Measurements from ENCODE around the gene NYNRIN. TPM values are rescaled to one million over a fixed set of nuclear protein-coding genes. Genes with fewer than 3 reads are reported as not detected.
A peak's percentile ranks its signal among the peaks of the same experiment; 100 is the strongest.

NYNRIN gene
- total RNA-seq, 2 donors from 2014 or later = 6.0 to 10.1 TPM

DNA sequence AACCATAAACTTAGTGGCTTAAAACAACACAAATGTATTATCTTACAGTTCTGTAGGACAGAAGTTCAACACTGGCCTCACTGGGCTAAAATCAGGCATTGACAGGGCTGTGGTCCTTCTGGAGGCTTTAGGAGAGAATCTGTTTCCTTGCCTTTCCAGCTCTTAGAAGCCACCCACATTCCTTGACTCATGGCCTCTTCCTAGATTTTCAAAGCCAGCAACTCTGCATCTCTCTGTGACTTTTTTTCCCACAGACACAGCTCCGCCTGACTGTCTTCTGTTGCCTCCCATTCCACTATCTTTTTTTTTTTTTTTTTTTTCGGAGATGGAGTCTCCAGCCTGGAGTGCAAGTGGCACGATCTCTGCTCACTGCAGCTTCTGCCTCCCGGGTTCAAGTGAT is 42.6 kb upstream of the NYNRIN start:
- no peaks in the 10 kb centered on the region for H3K27me3 ChIP-seq
- H3K4me1 ChIP-seq = no peaks in the 10 kb centered on the region
- no peak overlapping the region for H3K27ac ChIP-seq
- TF ChIP-seq, protein P1, sequence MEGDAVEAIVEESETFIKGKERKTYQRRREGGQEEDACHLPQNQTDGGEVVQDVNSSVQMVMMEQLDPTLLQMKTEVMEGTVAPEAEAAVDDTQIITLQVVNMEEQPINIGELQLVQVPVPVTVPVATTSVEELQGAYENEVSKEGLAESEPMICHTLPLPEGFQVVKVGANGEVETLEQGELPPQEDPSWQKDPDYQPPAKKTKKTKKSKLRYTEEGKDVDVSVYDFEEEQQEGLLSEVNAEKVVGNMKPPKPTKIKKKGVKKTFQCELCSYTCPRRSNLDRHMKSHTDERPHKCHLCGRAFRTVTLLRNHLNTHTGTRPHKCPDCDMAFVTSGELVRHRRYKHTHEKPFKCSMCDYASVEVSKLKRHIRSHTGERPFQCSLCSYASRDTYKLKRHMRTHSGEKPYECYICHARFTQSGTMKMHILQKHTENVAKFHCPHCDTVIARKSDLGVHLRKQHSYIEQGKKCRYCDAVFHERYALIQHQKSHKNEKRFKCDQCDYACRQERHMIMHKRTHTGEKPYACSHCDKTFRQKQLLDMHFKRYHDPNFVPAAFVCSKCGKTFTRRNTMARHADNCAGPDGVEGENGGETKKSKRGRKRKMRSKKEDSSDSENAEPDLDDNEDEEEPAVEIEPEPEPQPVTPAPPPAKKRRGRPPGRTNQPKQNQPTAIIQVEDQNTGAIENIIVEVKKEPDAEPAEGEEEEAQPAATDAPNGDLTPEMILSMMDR (IDR thresholded peaks at IDR 0.05) = no peak
- no peaks in the 10 kb centered on the region for H3K9me3 ChIP-seq
- H3K4me3 ChIP-seq = no peak overlapping the region
- no peaks in the 10 kb centered on the region for H3K36me3 ChIP-seq
- DNase-seq (ENCODE audit: low spot score) = no peak

DNA sequence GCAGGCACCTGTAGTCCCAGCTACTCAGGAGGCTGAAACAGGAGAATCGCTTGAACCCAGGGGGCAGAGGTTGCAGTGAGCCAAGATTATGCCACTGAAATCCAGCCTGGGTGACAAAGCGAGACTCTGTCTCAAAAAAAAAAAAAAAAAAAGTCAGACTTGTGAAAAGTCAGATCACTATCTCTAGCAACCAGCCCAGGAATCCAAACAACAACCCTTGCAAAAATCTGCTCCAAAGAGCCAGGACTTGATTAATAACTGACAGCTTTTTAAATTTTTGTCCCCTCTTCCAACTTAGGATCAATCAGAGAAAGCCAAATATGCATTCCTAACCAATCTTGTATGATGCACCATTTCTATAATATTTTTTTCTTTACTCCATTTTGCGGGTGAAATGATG is 38.5 kb upstream of the NYNRIN start:
- TF ChIP-seq, protein P1 (IDR thresholded peaks at IDR 0.05) = no peak
- H3K4me1 ChIP-seq = peaks cover 0 to 2% of the 10 kb centered on the region in 2 donors
- no peak overlapping the region for H3K27ac ChIP-seq
- no peaks in the 10 kb centered on the region for H3K9me3 ChIP-seq
- H3K4me3 ChIP-seq = no peak overlapping the region
- no peaks in the 10 kb centered on the region for H3K36me3 ChIP-seq
- DNase-seq (ENCODE audit: low spot score) = no peak
- no peaks in the 10 kb centered on the region for H3K27me3 ChIP-seq

DNA sequence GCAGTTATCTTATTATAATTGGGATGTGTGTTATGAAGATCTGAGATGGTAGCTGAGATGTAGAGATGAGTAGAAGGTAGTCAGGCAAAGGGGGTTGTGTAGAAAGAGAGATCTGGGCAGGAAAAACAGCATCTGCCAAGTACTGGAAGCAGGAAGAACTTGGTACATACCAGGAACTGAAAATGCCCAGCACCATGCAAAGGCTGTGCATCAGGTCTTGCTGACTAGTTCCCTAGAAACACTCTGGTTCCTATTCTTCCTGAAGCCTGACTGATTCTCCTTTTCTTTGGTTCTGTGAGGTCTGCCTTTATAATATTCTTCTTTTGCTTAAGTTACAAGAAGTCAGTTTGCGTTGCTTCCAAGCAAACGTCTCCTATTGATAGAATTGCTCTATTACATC is 37.5 kb upstream of the NYNRIN start:
- Histone ChIP-seq H3K27me3 (no peaks in the 10 kb centered on the region), H3K4me3 (no peak overlapping the region), H3K4me1 (peaks cover 0 to 12% of the 10 kb centered on the region in 2 donors), H3K36me3 (no peaks in the 10 kb centered on the region), H3K27ac (no peak overlapping the region), H3K9me3 (no peaks in the 10 kb centered on the region)
- TF ChIP-seq, protein P1 (IDR thresholded peaks at IDR 0.05) = no peak
- DNase-seq (ENCODE audit: low spot score) = no peak

DNA sequence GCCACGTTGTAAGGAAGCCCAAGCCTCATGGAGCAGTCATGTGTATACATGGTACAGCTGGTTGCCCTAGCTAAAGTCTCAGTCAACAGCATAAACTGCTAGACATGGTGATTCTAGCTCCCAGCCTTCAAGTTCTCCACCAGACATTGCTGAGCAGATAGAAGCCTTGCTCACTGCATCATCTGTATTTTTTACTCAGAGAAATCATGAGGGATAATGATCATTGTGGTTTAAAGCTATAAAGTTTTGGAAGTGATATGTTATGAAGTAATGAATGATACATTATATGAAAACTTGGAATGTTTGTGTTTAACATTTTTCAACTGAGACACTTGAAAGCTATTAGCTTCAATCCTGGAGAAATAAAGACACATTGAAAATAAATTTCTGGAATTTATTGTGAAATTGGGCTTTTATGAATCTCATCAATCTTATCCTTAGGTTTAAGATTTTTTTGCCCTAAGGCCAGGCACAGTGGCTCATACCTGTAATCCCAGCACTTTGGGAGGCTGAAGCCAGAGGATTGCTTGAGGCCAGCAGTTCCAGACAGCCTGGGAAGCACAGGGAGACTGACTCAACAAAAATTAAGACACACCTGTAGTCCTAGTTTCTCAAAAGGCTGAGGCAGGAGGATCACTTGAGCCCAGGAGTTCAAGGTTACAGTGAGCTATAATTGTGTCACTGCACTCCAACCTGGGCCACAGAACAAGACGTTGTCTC is 36.4 kb upstream of the NYNRIN start:
- Histone ChIP-seq H3K9me3 (no peaks in the 10 kb centered on the region), H3K27ac (no peak overlapping the region), H3K4me3 (no peak overlapping the region), H3K27me3 (no peaks in the 10 kb centered on the region), H3K4me1 (peaks cover 0 to 18% of the 10 kb centered on the region in 2 donors), H3K36me3 (no peaks in the 10 kb centered on the region)
- TF ChIP-seq, protein P1 (IDR thresholded peaks at IDR 0.05) = no peak
- no peak for DNase-seq (ENCODE audit: low spot score)

DNA sequence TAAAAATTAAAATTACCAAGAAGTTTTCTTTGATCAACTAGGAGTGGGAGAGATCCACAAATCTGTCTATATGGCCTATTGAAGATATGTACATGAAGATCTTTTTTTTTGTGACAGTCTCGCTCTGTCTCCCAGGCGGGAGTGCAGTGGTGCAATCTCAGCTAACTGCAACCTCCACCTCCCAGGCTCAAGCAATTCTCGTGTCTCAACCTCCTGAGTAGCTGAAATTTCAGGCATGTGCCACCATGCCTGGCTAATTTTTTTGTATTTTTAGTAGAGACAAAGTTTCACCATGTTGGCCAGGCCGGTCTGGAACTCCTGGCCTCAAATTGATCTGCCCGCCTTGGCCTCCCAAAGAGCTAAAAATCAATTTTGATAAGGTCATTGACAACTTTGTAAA is 35.4 kb upstream of the NYNRIN start:
- peaks cover 0 to 3% of the 10 kb centered on the region in 2 donors for H3K27me3 ChIP-seq
- TF ChIP-seq, protein P1 (IDR thresholded peaks at IDR 0.05) = no peak
- H3K9me3 ChIP-seq = no peaks in the 10 kb centered on the region
- no peaks in the 10 kb centered on the region for H3K36me3 ChIP-seq
- no peak for DNase-seq (ENCODE audit: low spot score)
- no peak overlapping the region for H3K27ac ChIP-seq
- H3K4me3 ChIP-seq = no peak overlapping the region
- H3K4me1 ChIP-seq = peaks cover 0 to 26% of the 10 kb centered on the region in 2 donors

DNA sequence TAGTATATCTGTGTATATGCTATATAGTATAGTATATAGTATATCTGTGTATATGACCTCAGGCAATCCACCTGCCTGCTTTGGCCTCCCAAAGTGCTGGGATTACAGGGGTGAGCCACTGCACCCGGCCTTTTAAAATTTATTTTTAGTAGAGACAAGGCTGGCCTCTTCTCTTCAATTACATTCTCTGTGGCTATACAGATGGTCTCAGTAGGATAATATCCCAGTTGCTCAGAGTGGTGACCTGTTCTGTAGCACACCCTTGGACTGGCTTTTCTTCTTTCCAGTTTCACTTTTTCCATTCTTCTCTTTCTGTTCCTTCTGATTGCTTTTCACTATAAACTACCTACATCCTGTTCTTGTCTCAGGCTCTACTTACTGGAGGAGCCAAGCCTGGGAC is 34.0 kb upstream of the NYNRIN start:
- Histone ChIP-seq H3K4me3 (no peak overlapping the region), H3K9me3 (no peaks in the 10 kb centered on the region), H3K27ac (peak overlapping the region in 1 of 2 donors; percentile 83), H3K4me1 (peaks cover 0 to 39% of the 10 kb centered on the region in 2 donors), H3K36me3 (no peaks in the 10 kb centered on the region), H3K27me3 (peaks cover 0 to 4% of the 10 kb centered on the region in 2 donors)
- DNase-seq (ENCODE audit: low spot score) = no peak
- TF ChIP-seq, protein P1 (IDR thresholded peaks at IDR 0.05) = no peak
